HK-2 (cell line): ENCODE measurements around the gene MSANTD1.
"Not testable (repeated sequence)": the region's sequence is repeated elsewhere in the genome, so short reads cannot be mapped to it uniquely, and the experiment has no call there.

ENCODE experiments used
- DNase-seq: peaks from one replicate; pipeline ENCODE4 v3.0.0-alpha.2; 2018; ENCODE audit not compliant: unreplicated experiment

The MSANTD1 gene

DNA sequence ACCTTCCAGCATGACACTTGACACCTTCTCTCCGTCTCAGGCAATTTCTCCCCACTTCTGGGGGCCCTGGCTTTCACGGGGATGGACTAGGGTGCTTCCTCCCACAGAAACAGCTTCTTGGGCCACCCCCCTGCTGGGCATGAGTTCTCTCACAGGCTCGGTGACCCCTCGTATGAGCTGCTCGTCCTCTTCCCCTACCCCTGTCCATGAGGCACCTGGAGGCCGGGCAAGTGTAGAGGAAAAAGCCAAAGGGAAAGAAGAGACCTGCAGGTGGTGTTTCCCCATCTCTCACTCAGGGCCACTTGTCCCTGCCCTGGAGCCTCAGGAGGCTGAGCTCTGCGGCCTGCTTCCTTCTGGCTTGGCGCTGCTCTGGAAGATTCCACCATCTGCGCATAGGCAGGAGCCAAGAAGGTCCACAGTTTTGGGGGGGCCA lies 41.9 kb downstream of the MSANTD1 start:
- DNase-seq = no peak

DNA sequence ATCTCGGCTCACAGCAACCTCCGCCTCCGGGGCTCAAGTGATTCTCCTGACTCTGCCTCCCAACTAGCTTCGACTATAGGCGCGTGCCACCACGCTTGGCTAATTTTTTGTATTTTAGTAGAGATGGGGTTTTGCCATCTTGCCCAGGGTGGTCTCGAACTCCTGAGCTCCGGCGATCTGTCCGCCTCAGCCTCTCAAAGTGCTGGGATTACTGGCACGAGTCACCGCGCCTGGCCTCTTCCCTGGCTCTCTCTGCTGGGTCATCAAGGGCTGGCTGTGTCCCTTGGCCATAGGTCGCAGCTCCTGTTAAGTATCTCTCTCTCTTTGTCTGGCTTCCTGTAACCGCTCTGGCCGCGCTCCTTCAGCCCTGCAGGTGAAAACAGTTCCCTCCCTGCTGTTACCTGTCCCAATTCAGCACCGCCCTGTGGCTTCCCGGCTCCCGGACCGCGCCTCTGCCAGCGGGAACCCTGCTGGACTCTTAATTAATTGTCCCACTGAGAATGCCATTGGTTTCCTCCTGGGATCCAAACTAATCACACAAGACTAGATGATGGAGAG lies 42.5 kb downstream of the MSANTD1 start:
- DNase-seq = no peak

DNA sequence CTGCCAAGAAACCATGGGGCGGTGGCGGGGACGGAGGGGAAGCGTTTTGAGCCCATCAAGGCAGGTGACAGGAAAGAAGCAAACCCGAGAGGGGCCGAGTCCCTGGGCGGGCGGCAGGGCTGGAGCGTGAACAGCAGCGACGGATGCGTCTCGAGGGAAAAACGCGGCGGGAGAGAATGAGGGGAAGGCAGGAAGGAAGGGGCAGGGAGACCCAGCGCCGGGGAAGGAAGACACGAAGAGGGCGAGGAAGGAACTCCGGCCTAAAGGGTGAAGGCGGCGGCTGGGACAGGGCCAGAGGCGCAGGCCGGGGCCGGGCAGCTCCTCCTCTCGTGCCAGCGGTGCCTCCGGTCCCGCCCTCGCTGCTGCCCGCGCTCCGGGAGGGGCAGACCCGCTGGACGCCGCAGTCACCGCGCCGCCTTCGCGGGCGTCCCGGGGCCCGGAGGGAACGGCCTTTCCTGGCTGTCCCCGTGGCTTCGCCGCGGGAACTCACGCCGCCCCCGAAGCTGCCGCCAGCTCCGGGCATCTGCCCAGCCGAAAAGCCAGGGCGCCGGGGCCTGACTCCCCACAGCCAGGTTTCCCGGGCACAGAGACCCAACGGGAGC lies 43.1 kb downstream of the MSANTD1 start:
- DNase-seq = peak; percentile 74

DNA sequence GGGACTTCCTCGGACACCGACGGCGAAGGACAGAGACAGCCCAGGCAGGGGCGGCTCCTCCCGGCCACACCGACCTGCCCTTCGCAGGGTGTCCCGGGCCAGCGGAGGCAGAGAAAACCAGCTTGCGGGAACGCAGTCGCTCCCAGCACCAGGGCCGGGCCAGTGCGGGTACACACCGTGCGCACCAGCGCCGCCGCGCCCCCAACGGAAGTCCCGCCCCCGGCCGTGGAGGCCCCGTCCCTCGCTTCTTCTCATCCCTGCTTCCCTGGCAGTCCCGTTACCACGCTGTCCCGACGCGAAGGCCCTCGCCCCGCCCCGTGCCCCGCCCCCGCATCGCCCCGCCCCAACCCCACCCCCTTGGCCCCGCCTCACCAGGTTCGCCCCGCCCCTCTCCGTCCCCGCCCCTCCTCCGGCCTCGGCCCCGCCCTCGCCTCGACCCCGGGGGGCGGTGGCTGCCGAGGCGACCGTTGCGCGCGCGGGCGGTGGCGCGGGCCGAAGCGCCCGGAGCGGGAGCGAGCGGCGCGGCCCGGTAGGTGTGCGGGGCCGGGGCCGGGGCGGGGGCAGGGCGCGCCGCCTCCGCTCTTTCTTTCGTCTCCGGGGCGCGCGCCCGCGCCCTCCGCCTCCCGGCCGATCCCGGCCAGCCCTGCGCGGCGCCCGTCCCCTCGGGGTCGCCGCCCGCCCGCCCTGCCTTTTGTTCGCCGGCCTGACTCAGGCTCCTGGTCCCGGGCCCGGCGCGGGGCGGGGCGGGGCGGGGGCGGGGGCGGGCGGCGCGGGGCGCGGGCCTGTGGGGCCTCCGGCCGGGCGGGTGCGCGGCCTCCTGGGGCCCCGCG lies 43.8 kb downstream of the MSANTD1 start, which contains the start of gene RGS12:
RGS12 (plus strand) TSS at position 451 of the 830 bp plus-strand sequence. CDS start 23,150 bp downstream, outside the sequence.
- peak; percentile 99 for DNase-seq

DNA sequence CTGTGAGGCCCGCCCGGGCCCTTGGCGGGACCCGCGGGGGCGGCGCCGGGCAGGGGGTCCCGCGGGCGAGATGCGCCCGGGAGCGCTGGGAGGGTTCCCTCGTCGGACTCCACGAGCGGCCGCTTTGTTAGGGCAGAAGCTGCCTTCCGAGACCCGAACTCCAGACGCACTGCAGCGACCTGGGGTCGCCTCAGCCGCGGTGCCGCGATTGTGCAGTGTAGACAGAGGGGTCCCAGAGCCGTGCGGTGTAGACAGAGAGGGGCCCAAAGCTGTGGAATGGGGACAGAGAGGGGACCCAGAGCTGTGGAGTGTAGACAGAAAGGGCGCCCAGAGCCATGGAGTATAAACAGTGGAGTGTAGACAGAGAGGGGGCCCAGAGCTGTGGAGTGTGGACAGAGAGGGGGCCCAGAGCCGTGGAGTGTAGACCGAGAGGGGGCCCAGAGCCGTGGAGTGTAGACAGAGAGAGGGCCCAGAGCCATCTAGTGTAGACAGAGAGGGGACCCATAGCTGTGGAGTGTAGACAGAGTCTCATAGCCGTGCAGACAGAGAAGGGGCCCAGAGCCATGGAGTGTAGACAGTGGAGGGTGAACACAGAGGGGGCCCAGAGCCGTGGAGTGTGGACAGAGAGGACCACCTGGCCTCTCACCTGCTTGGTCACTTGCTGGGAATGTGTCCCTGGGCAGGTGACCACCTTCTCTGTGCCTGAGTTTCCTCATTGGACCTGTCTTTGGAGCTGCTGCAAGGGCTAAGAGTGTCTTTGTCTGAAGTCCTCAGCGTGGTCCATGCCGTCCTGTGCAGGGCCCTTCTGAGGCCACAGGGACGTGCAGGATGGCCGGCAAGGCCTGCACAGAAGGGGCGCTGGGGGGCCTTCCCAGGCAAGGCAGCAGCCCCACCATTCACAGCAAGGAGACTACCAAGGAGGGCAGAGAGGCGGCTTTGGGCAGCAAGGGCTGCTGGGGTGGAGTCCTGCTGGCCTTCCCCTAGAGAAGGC lies 44.7 kb downstream of the MSANTD1 start:
- no peak for DNase-seq

DNA sequence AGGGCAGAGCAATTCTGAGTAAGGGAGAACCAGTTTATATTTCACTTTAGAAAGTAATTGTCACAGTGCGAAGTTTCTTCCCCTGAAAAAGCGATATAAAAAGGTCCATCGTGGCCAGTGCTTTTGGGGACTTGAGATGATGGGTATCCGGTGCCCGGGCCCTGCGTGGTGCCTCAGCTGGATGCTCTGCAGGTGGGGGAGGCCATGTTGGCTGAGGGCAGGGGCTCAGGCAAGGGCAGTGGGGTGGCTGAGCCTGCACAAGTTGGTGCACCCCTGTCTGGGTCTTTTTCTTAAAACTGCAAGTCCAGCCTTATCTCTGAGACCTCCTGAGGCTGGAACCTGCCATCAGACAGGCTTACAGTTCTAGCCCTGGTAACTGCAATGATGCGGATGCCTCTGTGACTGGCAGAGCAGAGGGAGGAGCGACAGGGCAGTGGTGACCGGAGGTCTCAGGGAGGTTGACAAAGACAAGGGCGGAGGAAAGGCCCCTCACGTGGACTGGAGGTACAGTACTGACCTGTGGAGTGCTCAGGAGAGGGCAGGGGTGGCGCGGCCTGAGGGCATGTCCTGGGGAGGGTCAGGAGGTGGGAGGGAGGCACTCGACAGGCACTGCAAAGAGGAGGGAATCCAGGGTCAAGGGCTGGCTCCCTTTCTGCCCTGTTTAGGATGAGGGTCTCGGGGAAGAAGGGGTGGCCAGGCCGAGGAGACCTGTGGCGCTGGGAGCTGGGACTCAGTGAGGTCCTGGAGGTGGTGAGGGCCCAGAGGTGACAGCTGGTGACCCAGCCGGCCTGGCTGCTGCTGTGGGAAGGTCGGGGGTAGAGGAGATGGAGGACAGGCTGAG lies 45.7 kb downstream of the MSANTD1 start:
- no peak for DNase-seq

DNA sequence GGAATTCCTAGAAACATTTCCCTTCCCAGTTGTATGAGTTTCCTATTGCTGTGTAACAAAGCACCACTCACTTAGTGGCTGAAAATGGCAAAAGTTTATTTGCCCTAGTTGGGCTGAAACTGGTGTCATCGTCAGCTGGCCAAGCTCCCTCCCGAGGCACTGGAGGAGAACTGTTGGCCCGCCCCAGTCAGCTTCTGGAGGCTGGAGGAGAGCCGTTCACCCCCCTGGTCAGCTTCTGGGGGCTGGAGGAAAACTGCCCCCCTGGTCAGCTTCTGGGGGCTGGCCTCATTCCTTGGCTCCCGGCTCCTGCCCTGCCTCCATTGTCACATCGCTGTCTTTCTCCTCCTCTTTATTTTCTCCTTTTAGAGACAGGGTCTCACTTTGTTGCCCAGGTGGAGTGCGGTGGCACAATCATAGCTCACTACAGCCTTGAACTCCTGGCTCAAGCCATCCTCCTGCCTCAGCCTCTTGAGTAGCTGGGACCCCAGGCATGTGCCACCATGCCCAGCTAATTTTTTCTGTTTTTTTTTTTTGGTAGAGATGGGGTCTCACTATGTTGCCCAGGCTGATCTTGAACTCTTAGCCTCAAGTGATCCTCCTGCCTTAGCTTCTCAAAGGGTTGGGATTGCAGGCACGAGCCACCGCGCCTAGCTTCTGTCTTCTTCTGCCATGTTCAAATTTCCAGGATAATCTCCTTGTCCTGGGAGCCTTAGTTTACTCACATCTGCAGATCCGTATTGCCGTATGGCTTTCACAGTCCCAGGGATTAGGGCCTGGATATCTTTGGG lies 47.1 kb downstream of the MSANTD1 start:
- DNase-seq = no peak

DNA sequence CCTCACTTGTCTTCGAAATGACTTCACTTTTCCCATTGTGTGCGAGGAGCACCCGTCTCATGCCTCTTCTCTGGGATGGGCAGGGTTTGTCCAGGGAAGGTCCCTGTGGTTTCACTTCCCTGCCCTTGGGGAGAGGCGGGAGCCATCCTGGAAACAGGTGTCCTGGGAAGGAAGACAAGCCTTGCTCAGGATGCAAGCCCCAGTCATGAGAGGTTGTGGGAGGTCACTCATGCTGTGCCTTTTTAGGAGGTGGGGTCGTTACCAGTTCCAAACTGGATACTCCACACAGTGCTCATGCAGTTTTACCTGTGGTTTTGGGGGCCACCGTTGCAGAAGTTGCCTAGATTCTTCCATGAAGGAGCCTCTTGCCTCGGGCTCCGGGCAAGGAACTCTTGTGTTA lies 47.7 kb downstream of the MSANTD1 start:
- no peak for DNase-seq

DNA sequence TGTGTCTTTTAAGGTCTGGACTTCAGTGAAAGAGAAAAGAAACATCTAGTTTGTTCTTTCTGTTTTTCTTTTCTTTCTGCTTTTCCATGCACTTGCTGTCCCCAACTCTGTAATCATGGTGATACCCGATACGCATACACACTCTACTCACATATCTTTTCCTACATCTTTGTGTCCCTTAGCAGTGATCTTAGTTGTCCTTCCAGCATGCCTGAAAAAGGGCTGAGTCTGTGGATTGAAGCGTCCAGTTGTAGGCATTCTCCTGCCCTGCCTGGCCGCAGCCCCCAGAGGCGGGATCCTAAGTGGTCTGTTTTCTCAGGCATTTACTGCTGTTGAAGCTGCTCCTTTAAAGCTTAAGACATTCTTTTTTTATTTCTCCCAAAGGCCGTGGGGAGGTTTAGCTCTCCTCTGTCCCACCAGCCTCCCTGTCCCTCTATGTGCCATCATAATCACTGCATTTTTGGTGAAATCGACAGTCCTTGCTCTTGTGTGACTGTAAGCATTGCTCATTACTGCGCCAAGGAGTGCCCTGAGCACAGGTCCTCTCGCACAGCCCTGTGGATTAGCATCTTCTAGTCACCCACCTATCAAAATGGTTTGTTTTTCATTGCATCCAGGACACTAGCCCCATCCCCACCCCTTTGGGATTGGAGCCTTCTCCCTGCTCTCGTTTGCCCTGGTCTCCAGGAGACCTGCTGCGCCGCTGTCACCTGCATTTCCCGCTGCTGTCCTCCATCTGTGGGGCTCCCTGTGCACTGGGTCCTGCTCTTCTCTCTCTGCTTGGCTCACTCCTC lies 48.3 kb downstream of the MSANTD1 start:
- no peak for DNase-seq

DNA sequence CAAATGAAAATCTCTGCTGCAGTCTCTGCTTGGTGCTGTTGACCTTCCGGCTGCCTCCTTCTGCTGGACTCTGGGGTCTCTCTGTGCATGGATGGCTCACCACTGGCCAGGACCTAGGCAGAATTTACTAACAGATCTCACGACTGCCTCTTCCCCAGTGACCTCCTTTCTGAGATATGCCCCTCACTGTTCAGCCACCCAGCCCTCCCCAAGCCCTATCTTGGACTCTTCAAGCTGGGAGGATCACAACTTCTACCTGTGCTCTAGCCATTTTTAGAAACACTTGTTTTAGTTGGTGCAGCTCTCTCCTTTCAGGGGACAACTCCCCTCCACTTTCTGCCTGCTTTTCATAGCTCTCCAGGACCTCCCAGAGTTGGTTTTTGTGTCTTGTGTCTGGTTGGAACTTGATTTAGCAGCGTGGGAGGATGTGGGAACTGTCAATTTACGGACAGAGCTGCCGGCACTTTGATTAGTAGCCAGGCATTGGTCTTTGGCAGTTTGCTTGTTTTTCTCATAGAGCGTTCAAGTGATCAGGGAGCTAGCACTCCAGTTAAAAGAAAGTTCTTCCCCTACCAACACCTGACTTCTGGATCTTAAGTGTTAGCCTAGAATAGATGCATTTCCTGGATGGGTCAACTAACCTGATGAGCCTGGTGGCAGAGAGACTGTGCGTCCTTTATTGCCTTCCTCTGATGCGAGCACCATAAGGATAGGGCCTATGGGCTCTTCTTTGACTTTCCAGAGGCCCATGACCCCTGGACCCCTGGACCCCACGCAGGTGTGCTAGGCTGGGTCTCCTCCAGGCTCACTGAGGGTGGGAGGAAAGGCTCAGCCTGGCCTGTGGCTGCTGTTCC lies 50.4 kb downstream of the MSANTD1 start:
- DNase-seq = no peak

DNA sequence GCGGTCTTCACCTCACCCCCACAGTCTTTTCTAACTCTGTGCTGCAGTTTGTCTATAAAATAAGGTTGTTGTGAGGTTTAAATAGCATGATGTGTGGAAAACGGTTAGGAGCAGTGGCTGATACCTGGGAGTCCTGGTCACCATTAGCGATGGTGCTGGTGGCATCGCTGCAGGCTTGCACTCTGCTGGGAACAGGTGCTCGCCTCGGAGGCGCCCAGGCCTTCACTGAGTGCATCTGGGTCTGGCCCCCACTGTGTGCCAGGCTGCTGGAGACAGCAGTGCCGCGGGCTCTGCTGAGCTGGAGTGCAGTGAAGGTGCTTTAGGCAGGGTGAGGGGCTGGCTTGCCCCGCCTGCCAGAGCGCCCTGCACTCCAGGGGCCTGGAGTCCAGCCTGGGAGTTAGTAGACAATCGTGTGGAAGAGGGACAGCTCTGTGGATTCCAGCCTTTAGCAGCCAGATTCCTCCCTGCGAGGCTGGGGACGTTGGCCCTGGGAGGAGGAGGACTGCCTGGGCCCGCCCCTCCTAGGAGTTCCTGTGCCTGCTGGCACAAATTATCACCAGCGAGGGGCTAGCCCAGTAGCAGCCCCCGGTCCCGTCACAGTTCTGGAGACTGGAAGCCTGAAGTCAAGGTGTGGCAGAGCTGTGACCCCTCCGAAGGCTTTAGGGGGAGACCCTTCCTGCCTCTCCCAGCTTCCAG lies 51.2 kb downstream of the MSANTD1 start:
- DNase-seq = no peak

DNA sequence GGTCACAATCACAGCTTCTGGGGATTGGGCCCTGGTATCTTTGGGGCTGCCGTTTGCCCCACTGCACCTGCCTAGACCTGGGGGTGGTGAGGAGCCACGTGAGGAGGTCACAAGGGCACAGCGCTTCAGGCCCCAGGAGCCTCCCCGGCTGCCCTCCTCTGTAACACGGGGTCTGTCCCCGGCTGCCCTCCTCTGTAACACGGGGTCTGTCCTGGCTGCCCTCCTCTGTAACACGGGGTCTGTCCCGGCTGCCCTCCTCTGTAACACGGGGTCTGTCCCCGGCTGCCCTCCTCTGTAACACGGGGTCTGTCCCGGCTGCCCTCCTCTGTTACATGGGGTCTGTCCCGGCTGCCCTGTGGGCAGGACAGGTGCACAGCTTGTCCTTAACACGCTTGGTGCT lies 51.9 kb downstream of the MSANTD1 start:
- not testable (repeated sequence) for DNase-seq

DNA sequence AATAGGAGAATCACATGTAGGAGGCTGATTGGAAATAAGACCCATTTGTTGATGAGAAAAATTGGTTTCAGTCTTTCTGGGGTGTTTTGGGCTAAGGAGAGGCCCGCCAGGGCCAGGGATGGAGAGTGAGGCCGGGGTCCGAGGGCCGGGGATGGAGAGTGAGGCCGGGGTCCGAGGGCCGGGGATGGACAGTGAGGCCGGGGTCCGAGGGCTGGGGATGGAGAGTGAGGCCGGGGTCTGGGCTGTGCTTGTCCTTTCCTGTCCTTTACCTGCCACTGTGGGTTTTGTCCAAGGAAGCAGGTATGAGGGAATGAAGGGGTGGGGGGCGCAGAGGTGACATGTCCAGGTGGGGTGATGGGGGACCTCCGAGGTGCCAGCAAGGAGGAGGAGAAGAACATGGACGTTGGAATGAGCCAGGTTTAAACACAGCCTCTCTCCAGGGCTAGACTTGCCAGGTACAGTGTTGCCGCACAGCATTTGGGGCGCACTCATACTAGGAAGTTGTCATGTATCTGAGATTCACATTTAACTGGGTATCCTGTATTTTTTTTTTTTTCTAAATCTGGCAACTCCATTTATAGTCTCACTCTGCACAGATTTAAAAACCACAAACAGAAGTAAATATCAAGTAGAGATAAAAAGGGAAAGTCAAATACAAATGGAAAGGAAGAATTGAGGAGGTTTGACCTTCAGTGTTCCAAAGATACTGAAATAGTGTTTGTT lies 52.7 kb downstream of the MSANTD1 start:
- DNase-seq = no peak

DNA sequence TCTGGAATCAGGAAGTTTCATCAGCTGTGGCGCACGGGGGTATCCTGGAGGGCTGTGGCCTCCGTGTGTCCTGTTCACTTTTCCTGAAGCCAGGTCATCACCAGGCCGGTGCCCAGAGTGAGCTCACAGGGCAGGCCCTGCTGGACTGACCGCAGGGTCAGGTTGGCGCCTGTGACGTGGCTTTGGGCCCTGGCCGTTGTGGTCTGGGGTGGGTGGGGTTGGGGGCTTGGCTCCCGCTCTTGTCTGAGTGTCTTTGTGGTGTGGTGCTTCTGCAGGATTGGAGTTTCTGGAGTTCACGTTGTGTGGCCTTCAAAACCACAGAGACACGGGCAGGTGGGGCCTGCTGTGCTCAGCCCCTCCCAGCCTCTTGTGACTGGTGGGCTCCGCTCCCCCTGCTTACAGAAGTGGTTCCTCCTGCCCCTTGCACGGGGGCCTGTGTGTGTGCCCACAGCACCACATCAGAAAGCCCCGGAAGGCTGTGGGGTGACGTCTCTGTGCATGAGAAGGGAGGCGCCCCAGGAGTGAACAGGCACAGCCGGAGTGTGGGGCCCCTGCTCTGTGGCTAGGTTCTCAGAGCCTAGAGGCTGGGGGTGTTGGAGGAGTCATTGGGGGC lies 53.3 kb downstream of the MSANTD1 start:
- no peak for DNase-seq

DNA sequence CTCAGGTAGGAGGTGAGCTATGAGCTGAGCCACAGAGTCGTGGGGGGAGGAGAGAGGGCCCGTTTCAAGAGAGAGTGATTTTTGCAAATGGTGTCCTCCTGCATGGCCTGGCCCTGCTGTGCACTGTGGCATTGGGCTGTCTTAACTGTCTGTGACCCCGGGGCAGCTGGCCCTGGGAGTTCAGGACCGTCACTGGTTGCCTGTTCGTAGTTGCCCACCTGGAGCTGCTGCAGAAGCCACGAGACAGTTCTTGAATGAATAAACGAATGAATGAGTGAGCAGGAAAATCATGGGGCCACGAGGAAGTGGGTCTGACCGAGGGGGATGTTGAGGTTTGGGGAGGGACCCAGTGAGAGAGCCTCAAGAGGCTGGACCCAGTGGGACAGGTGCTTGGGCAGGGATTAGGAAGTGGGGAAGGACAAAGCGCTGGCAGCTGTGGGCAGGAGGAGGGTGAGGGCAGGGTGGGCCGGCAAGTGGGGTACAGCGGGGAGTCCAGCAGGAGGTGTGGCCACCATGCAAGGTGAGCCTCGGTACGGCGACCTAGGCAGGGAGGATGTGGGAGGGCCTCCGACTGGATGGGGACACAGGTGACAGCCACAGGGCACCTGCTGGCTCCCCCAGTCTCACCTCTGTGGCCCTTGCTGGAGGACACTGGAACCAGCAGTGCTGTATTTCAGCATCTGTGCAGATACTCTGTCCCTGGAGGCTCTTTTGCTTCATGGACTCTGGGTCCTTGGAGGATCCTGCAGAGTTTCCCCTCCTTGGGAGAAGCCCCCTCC lies 54.0 kb downstream of the MSANTD1 start:
- DNase-seq = no peak

DNA sequence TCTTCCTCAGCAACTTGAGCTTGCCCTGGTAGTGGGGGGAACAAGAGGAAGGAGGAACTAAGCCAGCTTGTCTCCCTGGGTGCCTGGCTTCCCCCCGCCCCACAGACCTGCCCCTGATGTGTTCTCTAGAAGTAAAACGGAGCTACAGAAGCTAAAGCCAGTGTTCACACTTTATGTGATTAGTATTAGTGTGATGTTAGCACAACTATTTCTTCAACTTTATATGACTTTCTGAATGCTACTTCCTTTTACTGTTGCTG lies 54.5 kb downstream of the MSANTD1 start:
- DNase-seq = no peak
